H1 (cell line): ENCODE results near the gene RAB35. TPM values are rescaled to one million over a fixed set of nuclear protein-coding genes. Genes with fewer than 3 reads are reported as not detected.

Experiments used
- CBX5 ChIP-seq: fragments of 300-800, 300-1000 bp; sonication (generic); IDR thresholded peaks from 2 replicates; pipeline ENCODE4 v1.7.1; 2016; ENCODE audit warnings: antibody characterized with exemption, low read length, low read depth
- CHD2 ChIP-seq: IDR thresholded peaks from 2 replicates; pipeline ENCODE4 v1.6.1; 2012; ENCODE audit warnings: low read length, improper control_type of control experiment
- CREB1 ChIP-seq: IDR thresholded peaks from 2 replicates; pipeline ENCODE4 v1.6.1; 2012; ENCODE audit warnings: inconsistent platforms
- EZH2 ChIP-seq: fragments of 200-600 bp; sonication (generic); IDR thresholded peaks from 2 replicates; pipeline ENCODE4 v1.7.1; 2012; ENCODE audit warnings: low read depth, mild to moderate bottlenecking, moderate library complexity, low read length, inconsistent platforms; ENCODE audit not compliant: severe bottlenecking
- MAFK ChIP-seq: IDR thresholded peaks from 2 replicates; pipeline ENCODE4 v1.6.1; 2012; ENCODE audit warnings: low read depth, mild to moderate bottlenecking, improper control_type of control experiment, low read length
- POLR2A ChIP-seq, 2 experiments: IDR thresholded peaks; 1 replicate in 1 of 2; 2 replicates in 1 of 2; pipeline ENCODE4 v1.6.1; 2011; ENCODE audit warnings: low read depth in 2 of 2, low read length in 2 of 2, mild to moderate bottlenecking in 2 of 2; ENCODE audit errors: control extremely low read depth in 1 of 2
- POLR2AphosphoS5 ChIP-seq: IDR thresholded peaks from 2 replicates; pipeline ENCODE4 v1.6.1; 2011; ENCODE audit warnings: low read depth, low read length
- RXRA ChIP-seq: IDR thresholded peaks from 2 replicates; pipeline ENCODE4 v1.6.1; 2011; ENCODE audit warnings: low read depth, mild to moderate bottlenecking, low read length, moderate library complexity; ENCODE audit not compliant: insufficient read depth
- SIRT6 ChIP-seq: IDR thresholded peaks from one replicate; pipeline ENCODE4 v1.7.1; 2012; ENCODE audit warnings: low read length, inconsistent platforms
- polyA plus RNA-seq, 7 experiments: library from polyadenylated mRNA; depleted of rRNA in 3 of 7; stranded (reverse) in 5 of 7; unstranded in 2 of 7; fragments of >200 nt in 5 of 7; fragments of 200-250 nt in 2 of 7; gene quantifications; 1 replicate in 5 of 7; 2 replicates in 1 of 7; 4 replicates in 1 of 7; pipeline versions ENCODE4 v1.2.1 to v1.2.3, GENCODE V29; 2011 to 2013; ENCODE audit warnings: missing spikeins in 2 of 7, mixed read lengths in 2 of 7
- total RNA-seq: library from RNA; stranded (reverse); fragmentation: NEBNext Ultra II Directional; extraction: Animal tissue kit (Norgen Biotek cat#: 25700); gene quantifications from 2 replicates; pipeline ENCODE4 v1.2.1, GENCODE V29; 2021
- TF ChIP-seq, protein P1 (sequence below): fragments of 300-600 bp; sonication (generic); IDR thresholded peaks from 2 replicates; pipeline ENCODE4 v1.7.1; 2012; ENCODE audit warnings: low read length, moderate library complexity, mild to moderate bottlenecking, inconsistent platforms; ENCODE audit not compliant: insufficient replicate concordance
- TF ChIP-seq, protein P2 (sequence below): IDR thresholded peaks from 2 replicates; pipeline ENCODE4 v1.6.1; 2012; ENCODE audit warnings: inconsistent platforms

Gene RAB35
- total and polyA plus RNA-seq, 2 of the 8 experiments (the other 6 are each of a cell fraction or from before 2014, with no cell fraction given): 33.4 to 39.0 TPM

DNA sequence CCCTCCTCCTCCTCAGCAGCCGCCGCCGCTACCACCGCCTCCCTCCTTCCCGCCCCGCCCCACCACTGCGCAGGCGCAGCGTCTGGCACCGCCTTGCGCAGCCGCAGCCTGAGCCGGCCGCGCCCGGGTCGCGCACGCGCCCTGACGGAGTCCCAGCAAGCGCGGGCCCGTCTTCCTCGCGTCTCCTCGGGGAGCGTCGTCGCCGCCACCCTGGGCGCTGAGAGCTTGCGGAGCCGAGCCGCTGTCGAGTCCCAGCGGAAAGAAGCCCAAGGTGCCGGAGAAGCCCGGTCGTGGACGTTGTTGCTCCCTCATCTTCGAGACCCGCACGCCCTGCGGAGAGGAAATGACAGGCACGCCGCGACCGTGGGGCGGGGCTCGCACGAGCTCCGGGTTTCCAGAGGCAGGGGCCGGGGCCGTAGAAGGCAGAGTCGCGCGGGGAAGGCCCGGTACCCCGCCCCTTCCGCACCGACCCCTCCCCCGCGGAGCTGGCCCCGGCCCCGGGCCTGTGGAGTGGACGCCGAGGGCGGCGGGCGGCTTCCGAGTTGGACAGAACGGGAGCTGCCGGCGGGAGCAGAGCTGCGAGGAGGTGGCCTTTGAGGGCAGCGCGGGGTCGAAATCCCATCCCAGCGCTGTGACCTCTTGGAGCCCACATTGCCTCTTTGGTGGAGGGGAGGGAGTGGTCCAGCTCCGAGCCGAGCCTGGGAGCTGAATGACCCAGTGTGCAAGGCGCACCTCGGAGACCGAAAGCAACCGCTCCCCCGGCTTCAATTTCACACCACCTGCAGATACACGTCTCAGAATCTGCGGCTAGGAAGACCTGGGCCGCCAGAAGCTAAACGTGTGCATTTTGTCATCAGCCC, 469 bp upstream of the RAB35 start (continued):
- TF ChIP-seq, protein P1, sequence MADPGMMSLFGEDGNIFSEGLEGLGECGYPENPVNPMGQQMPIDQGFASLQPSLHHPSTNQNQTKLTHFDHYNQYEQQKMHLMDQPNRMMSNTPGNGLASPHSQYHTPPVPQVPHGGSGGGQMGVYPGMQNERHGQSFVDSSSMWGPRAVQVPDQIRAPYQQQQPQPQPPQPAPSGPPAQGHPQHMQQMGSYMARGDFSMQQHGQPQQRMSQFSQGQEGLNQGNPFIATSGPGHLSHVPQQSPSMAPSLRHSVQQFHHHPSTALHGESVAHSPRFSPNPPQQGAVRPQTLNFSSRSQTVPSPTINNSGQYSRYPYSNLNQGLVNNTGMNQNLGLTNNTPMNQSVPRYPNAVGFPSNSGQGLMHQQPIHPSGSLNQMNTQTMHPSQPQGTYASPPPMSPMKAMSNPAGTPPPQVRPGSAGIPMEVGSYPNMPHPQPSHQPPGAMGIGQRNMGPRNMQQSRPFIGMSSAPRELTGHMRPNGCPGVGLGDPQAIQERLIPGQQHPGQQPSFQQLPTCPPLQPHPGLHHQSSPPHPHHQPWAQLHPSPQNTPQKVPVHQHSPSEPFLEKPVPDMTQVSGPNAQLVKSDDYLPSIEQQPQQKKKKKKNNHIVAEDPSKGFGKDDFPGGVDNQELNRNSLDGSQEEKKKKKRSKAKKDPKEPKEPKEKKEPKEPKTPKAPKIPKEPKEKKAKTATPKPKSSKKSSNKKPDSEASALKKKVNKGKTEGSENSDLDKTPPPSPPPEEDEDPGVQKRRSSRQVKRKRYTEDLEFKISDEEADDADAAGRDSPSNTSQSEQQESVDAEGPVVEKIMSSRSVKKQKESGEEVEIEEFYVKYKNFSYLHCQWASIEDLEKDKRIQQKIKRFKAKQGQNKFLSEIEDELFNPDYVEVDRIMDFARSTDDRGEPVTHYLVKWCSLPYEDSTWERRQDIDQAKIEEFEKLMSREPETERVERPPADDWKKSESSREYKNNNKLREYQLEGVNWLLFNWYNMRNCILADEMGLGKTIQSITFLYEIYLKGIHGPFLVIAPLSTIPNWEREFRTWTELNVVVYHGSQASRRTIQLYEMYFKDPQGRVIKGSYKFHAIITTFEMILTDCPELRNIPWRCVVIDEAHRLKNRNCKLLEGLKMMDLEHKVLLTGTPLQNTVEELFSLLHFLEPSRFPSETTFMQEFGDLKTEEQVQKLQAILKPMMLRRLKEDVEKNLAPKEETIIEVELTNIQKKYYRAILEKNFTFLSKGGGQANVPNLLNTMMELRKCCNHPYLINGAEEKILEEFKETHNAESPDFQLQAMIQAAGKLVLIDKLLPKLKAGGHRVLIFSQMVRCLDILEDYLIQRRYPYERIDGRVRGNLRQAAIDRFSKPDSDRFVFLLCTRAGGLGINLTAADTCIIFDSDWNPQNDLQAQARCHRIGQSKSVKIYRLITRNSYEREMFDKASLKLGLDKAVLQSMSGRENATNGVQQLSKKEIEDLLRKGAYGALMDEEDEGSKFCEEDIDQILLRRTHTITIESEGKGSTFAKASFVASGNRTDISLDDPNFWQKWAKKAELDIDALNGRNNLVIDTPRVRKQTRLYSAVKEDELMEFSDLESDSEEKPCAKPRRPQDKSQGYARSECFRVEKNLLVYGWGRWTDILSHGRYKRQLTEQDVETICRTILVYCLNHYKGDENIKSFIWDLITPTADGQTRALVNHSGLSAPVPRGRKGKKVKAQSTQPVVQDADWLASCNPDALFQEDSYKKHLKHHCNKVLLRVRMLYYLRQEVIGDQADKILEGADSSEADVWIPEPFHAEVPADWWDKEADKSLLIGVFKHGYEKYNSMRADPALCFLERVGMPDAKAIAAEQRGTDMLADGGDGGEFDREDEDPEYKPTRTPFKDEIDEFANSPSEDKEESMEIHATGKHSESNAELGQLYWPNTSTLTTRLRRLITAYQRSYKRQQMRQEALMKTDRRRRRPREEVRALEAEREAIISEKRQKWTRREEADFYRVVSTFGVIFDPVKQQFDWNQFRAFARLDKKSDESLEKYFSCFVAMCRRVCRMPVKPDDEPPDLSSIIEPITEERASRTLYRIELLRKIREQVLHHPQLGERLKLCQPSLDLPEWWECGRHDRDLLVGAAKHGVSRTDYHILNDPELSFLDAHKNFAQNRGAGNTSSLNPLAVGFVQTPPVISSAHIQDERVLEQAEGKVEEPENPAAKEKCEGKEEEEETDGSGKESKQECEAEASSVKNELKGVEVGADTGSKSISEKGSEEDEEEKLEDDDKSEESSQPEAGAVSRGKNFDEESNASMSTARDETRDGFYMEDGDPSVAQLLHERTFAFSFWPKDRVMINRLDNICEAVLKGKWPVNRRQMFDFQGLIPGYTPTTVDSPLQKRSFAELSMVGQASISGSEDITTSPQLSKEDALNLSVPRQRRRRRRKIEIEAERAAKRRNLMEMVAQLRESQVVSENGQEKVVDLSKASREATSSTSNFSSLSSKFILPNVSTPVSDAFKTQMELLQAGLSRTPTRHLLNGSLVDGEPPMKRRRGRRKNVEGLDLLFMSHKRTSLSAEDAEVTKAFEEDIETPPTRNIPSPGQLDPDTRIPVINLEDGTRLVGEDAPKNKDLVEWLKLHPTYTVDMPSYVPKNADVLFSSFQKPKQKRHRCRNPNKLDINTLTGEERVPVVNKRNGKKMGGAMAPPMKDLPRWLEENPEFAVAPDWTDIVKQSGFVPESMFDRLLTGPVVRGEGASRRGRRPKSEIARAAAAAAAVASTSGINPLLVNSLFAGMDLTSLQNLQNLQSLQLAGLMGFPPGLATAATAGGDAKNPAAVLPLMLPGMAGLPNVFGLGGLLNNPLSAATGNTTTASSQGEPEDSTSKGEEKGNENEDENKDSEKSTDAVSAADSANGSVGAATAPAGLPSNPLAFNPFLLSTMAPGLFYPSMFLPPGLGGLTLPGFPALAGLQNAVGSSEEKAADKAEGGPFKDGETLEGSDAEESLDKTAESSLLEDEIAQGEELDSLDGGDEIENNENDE: no peak
- TF ChIP-seq EZH2: no peak
- TF ChIP-seq, protein P2, sequence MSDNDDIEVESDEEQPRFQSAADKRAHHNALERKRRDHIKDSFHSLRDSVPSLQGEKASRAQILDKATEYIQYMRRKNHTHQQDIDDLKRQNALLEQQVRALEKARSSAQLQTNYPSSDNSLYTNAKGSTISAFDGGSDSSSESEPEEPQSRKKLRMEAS: peak; percentile 71
- TF ChIP-seq MAFK: no peak
- peak; percentile 50; the same call in 1 of the 2 replicates for TF ChIP-seq POLR2AphosphoS5
- no peak; the same call in 1 of the 2 replicates for TF ChIP-seq CREB1
- no peak for TF ChIP-seq CHD2
- no peak for TF ChIP-seq SIRT6
- TF ChIP-seq RXRA: no peak
- TF ChIP-seq CBX5: no peak
- TF ChIP-seq POLR2A (IDR thresholded peaks at IDR 0.05; ENCODE audit: control extremely low read depth in 1 of 2, low read depth in 2 of 2, low read length in 2 of 2): peak in 1 of 2 experiments; percentile 57; a peak in 2 of 3 replicates
